CD4-positive, alpha-beta T cell (primary cell): ENCODE results near the gene GOLT1A. TPM values are rescaled to one million over a fixed set of nuclear protein-coding genes. Genes with fewer than 3 reads are reported as not detected.

ENCODE experiments used
- ATAC-seq: fragments of 200-7000 bp; cut with Tn5 transposase; one replicate; pipeline ENCODE4 v1.10.0; 2022; ENCODE audit warnings: mild to moderate bottlenecking; ENCODE audit not compliant: poor library complexity
- CTCF ChIA-PET: fragments of 350-600 bp; sonication (Branson Sonifier 250); formaldehyde crosslinking; loops from one replicate; lab custom pipeline; 2021; ENCODE audit warnings: antibody characterized with exemption, inconsistent platforms; lab: Charles Lee
- POLR2A ChIA-PET: fragments of 350-600 bp; sonication (Branson Sonifier 250); formaldehyde crosslinking; loops from one replicate; lab custom pipeline; 2021; ENCODE audit warnings: antibody characterized with exemption, inconsistent platforms; lab: Charles Lee
- DNase-seq, 14 experiments: peaks; one replicate each; pipeline ENCODE4 v3.0.0-alpha.2; 2013 to 2020; ENCODE audit warnings: mixed read lengths in 2 of 14
- H3K27ac ChIP-seq, 2 donors: one replicate each; pipeline versions ENCODE4 v1.5.1 to v1.7.0; 2013; ENCODE audit warnings: low read length in 2 of 2, low read depth in 1 of 2, mild to moderate bottlenecking in 1 of 2
- H3K27me3 ChIP-seq, 2 experiments: 1 replicate in 1 of 2; 2 replicates in 1 of 2; pipeline versions ENCODE4 v1.6.1 to v1.7.0; 2013; ENCODE audit warnings: low read length in 2 of 2, control low read depth in 1 of 2, mild to moderate bottlenecking in 1 of 2, moderate library complexity in 1 of 2; ENCODE audit not compliant: insufficient read depth in 2 of 2, control insufficient read depth in 1 of 2
- H3K36me3 ChIP-seq: one replicate; pipeline ENCODE4 v1.6.1; 2013; ENCODE audit warnings: low read length, control low read depth; ENCODE audit not compliant: insufficient read depth
- H3K4me1 ChIP-seq: one replicate; pipeline ENCODE4 v1.6.1; 2013; ENCODE audit warnings: low read length, control low read depth; ENCODE audit not compliant: insufficient read depth
- H3K4me3 ChIP-seq: one replicate; pipeline ENCODE4 v1.5.1; 2013; ENCODE audit warnings: mild to moderate bottlenecking, low read length, moderate library complexity
- H3K9me3 ChIP-seq, 2 experiments: 1 replicate in 1 of 2; 2 replicates in 1 of 2; pipeline versions ENCODE4 v1.6.1 to v1.7.0; 2013; ENCODE audit warnings: low read length in 2 of 2, mild to moderate bottlenecking in 2 of 2, control low read depth in 1 of 2, moderate library complexity in 1 of 2; ENCODE audit not compliant: control insufficient read depth in 1 of 2, insufficient read depth in 1 of 2
- H3K27ac Mint-ChIP-seq: one replicate; pipeline ENCODE4 v1.8.0; 2020; ENCODE audit warnings: mixed read lengths
- H3K27me3 Mint-ChIP-seq: one replicate; pipeline ENCODE4 v1.8.0; 2021; ENCODE audit warnings: mixed read lengths
- H3K36me3 Mint-ChIP-seq: one replicate; pipeline ENCODE4 v1.8.0; 2021; ENCODE audit warnings: low read depth, mixed read lengths
- H3K4me1 Mint-ChIP-seq: one replicate; pipeline ENCODE4 v1.8.0; 2021; ENCODE audit warnings: low read depth, mixed read lengths
- H3K4me3 Mint-ChIP-seq: one replicate; pipeline ENCODE4 v1.8.0; 2020; ENCODE audit warnings: mild to moderate bottlenecking, mixed read lengths
- H3K9me3 Mint-ChIP-seq: one replicate; pipeline ENCODE4 v1.8.0; 2020; ENCODE audit warnings: mixed read lengths
- CTCF ChIP-seq: fragments of 200-600 bp; IDR thresholded peaks from one replicate; pipeline ENCODE4 v1.8.0; 2022; ENCODE audit warnings: antibody characterized with exemption, mild to moderate bottlenecking
- intact Hi-C, 2 experiments: fragments of 100-400 bp; cut with DNase I in 1 of 2; cut with micrococcal nuclease in 1 of 2; formaldehyde crosslinking; loops; one replicate each; pipeline versions ENCODE4 v1.15.1 to v1.9.0; 2023 to 2025; cut with DNase I, micrococcal nuclease
- total RNA-seq, 174 experiments: library from RNA in 2 of 174; stranded (reverse) in 2 of 174; gene quantifications; one replicate each; pipeline ENCODE4 v1.2.3 and lab custom pipeline; 2021 to 2026

The GOLT1A gene
- total RNA-seq, 2 experiments from 2014 or later: 0.30 TPM; not detected in 1

GRCh38 chr1:204207136-204207616 lies 6.6 kb downstream of the GOLT1A start:
- peak; percentile 98 for ATAC-seq
- Histone ChIP-seq H3K9me3 (no peaks in the 10 kb centered on the region), H3K4me3 (no peak overlapping the region), H3K27ac (no peak overlapping the region), H3K27me3 (peaks cover 5 to 14% of the 10 kb centered on the region in 2 experiments), H3K4me1 (peaks cover 7% of the 10 kb centered on the region), H3K36me3 (no peaks in the 10 kb centered on the region)
- DNase-seq: peak; percentile 51 to 80 (median 66)
- intact Hi-C loops: loop anchor here (1.0 to 5.0 kb wide), 2 partner anchors 45 to 155 kb away; no protein-coding TSS in a partner anchor
- no peak overlapping the region for H3K4me3 Mint-ChIP-seq
- peak; percentile 86 for TF ChIP-seq CTCF
- no peak overlapping the region for H3K27ac Mint-ChIP-seq
- H3K9me3 Mint-ChIP-seq: no peaks in the 10 kb centered on the region
- peaks cover 18% of the 10 kb centered on the region for H3K4me1 Mint-ChIP-seq
- H3K27me3 Mint-ChIP-seq: peaks cover 57% of the 10 kb centered on the region
- CTCF ChIA-PET: interaction anchor here (0.6 to 2.0 kb wide), 8 partner anchors 9 to 570 kb away, joined by 3 to 7 read pairs (median 4); no protein-coding TSS in a partner anchor
- H3K36me3 Mint-ChIP-seq: no peaks in the 10 kb centered on the region
- POLR2A ChIA-PET: no interaction called here

GRCh38 chr1:204206121-204206520 lies 7.7 kb downstream of the GOLT1A start:
- ATAC-seq: no peak
- Histone ChIP-seq H3K27ac (no peak overlapping the region), H3K4me3 (no peak overlapping the region), H3K4me1 (peaks cover 7% of the 10 kb centered on the region), H3K9me3 (no peaks in the 10 kb centered on the region), H3K27me3 (peaks cover 5 to 9% of the 10 kb centered on the region in 2 experiments), H3K36me3 (no peaks in the 10 kb centered on the region)
- TF ChIP-seq CTCF: no peak
- no peak for DNase-seq
- ChIA-PET POLR2A (interaction anchor here (0.9 kb wide), 1 partner anchor 580 kb away, joined by 3 read pairs; no protein-coding TSS in a partner anchor), CTCF (interaction anchor here (1.7 to 2.0 kb wide), 2 partner anchors 11 to 43 kb away, joined by 3 to 7 read pairs; no protein-coding TSS in a partner anchor)
- H3K4me1 Mint-ChIP-seq: peaks cover 18% of the 10 kb centered on the region
- peaks cover 59% of the 10 kb centered on the region for H3K27me3 Mint-ChIP-seq
- no peaks in the 10 kb centered on the region for H3K36me3 Mint-ChIP-seq
- intact Hi-C loops: loop anchor here in 1 of 2 experiments (5.0 kb wide), 1 partner anchor 156 kb away; no protein-coding TSS in a partner anchor
- no peak overlapping the region for H3K27ac Mint-ChIP-seq
- no peaks in the 10 kb centered on the region for H3K9me3 Mint-ChIP-seq
- H3K4me3 Mint-ChIP-seq: no peak overlapping the region

GRCh38 chr1:204205486-204205885 lies 8.3 kb downstream of the GOLT1A start:
- no peaks in the 10 kb centered on the region for H3K9me3 Mint-ChIP-seq
- H3K4me3 Mint-ChIP-seq: no peak overlapping the region
- no peaks in the 10 kb centered on the region for H3K9me3 ChIP-seq
- peaks cover 59% of the 10 kb centered on the region for H3K27me3 Mint-ChIP-seq
- H3K4me3 ChIP-seq: no peak overlapping the region
- H3K27ac Mint-ChIP-seq: no peak overlapping the region
- peaks cover 18% of the 10 kb centered on the region for H3K4me1 Mint-ChIP-seq
- intact Hi-C loops: loop anchor here in 1 of 2 experiments (5.0 kb wide), 1 partner anchor 157 kb away; no protein-coding TSS in a partner anchor
- ATAC-seq: no peak
- no peak for TF ChIP-seq CTCF
- H3K36me3 ChIP-seq: no peaks in the 10 kb centered on the region
- H3K36me3 Mint-ChIP-seq: no peaks in the 10 kb centered on the region
- DNase-seq: no peak
- POLR2A ChIA-PET: interaction anchor here (0.9 kb wide), 1 partner anchor 580 kb away, joined by 3 read pairs; no protein-coding TSS in a partner anchor
- peaks cover 5 to 9% of the 10 kb centered on the region in 2 experiments for H3K27me3 ChIP-seq
- CTCF ChIA-PET: no interaction called here
- peaks cover 7% of the 10 kb centered on the region for H3K4me1 ChIP-seq
- H3K27ac ChIP-seq: no peak overlapping the region
